Measurements from ENCODE around the gene TMEM63B.

Gene TMEM63B

DNA sequence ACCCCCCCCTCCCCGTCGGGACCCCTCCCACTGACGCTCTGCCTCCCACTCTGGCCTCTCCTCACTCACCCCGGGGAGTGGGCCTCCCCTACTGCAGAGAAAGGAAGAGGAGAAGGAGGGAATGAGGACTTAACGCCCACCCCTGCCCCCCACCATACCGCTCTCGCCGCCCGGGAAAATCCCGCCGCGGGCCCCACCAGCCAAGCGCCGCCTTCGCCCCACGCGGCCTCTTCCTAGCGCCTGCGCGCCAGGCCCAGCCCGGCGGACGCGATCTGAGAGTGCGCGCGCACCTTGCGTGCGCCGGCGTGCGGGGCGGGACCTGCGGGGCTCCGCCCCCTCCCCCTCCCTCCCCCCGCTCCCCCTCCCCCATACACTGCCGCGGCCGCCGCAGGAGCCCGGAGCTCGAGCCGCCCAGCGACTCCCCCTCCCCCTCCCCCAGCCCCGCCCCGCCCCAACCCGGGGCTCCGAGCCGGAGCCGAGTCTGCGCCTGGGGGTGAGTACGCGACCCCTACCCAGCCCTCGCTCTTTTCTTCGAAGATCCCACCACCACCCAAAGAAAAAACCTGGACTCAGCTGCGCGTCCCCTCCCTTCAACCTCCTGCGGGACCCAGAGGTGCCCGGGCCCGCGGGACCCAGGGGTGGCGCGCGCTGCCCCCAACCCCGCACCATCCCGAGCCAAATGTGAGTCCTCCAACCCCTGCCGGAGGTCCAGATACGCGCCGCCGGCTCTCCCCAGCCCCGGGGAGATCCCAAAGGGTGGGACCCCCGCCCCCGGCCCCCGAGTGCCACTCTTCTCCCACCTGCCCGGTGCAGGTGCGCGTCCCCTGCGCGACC, at the start of gene TMEM63B, which contains the start of gene MRPL14:
TMEM63B (plus strand) TSS at position 369 of the 834 bp plus-strand sequence. CDS start 7,031 bp downstream, outside the sequence.
MRPL14 (minus strand) TSS at position 267 of the 834 bp plus-strand sequence. CDS start 10,841 bp downstream, outside the sequence.
- in situ Hi-C loops (cut with MboI; ENCODE audit: low sequenced_read_pairs, unreplicated experiment): no loop called here
- DNase-seq (ENCODE audit: low spot score): peak; percentile 99
- TF ChIP-seq, protein P1, sequence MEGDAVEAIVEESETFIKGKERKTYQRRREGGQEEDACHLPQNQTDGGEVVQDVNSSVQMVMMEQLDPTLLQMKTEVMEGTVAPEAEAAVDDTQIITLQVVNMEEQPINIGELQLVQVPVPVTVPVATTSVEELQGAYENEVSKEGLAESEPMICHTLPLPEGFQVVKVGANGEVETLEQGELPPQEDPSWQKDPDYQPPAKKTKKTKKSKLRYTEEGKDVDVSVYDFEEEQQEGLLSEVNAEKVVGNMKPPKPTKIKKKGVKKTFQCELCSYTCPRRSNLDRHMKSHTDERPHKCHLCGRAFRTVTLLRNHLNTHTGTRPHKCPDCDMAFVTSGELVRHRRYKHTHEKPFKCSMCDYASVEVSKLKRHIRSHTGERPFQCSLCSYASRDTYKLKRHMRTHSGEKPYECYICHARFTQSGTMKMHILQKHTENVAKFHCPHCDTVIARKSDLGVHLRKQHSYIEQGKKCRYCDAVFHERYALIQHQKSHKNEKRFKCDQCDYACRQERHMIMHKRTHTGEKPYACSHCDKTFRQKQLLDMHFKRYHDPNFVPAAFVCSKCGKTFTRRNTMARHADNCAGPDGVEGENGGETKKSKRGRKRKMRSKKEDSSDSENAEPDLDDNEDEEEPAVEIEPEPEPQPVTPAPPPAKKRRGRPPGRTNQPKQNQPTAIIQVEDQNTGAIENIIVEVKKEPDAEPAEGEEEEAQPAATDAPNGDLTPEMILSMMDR (IDR thresholded peaks at IDR 0.05; ENCODE audit: borderline replicate concordance, control extremely low read depth, extremely low read depth, insufficient read depth, missing control alignments): no peak

DNA sequence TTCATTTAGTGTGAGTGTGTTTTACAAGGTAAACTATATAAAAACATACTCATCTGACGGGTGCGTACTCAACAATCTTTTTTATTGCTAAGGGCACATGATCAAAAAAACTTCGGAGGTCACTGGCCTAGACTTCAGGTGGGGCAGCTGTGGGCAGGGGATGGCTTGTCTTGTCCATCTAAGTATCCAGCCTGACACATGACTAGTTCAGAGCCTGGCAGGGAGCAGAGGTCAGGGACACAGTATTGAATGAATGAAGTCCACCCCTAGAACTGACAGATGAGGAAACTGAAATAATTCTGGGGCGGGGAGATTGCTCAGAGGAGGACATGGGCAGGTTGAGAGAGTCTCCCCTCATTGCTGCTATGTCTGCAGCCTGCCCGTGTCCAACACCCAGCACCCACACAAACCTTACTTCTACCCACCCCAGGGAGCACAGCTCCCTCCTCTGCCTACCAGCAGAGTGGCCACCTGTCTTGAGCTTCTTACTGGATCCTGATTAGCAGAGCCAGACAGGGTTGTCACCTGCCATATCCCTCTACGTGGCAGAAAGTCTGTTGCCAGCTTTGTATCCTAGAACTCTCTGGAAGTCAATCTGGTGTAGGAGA, 49.0 kb upstream of the TMEM63B start:
- TF ChIP-seq, protein P1 (IDR thresholded peaks at IDR 0.05; ENCODE audit: borderline replicate concordance, control extremely low read depth, extremely low read depth, insufficient read depth, missing control alignments): no peak
- no peak for DNase-seq (ENCODE audit: low spot score)
- in situ Hi-C loops (cut with MboI; ENCODE audit: low sequenced_read_pairs, unreplicated experiment): no loop called here

DNA sequence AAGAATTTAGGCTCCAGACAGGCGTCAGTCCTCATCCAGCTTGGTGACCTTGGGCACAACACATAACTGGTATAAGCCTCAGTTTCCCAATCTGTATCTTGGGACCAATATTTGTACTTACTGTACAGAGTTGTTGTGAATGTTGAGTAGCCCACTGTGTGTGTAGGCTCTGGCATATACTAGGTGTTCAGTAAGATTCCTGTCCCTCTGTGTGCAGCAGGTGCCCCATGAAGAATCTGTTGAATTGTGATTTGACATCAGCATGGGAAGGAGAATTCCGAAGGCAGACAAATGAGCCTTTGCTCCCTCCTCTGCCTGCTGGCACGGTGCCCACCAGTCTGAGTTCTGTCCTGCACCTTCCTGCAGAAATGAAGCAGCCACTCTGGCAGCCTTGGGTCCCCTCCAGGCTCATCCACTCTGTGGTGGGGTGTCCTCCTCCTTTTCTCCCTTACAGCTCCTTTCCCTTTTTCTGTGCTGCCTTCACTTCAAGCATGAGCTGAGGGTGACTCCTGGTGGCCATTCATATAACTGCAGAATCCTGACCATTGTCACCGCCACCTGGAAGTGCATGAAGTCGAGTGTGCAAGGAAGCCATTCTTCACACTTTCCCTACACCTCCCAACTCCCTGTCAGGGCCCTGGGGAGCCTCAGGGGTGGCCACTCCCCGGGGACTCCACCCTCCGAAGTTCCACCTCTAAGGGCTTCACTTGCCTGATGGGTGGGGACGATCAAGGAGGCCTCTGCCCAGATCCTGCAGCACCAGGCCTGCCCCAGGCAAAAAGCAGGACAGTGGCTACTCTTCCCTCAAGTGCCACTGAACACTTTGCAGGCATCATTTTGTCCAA, 48.3 kb upstream of the TMEM63B start:
- TF ChIP-seq, protein P1 (IDR thresholded peaks at IDR 0.05; ENCODE audit: borderline replicate concordance, control extremely low read depth, extremely low read depth, insufficient read depth, missing control alignments): peak; percentile 91
- peak; percentile 78 for DNase-seq (ENCODE audit: low spot score)
- in situ Hi-C loops (cut with MboI; ENCODE audit: low sequenced_read_pairs, unreplicated experiment): no loop called here

DNA sequence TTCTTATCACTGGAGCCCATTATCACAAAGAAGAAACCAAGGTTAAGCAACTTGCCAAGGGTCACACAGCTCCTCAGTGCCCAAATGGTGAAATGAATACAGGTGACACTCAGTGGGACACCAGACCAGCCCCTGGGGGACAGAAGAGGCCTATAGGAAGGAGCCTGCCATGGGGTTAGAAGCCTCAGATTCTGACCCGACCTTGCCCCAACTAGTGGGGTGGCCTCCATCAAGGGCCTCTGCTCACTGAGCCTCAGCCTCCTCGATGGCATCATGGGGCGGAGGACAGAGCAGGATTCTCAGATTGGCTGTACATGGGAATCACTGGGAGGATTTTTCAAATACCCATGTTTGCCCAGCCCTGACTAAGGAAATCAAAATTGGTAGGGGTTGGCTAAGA, 47.7 kb upstream of the TMEM63B start:
- TF ChIP-seq, protein P1 (IDR thresholded peaks at IDR 0.05; ENCODE audit: borderline replicate concordance, control extremely low read depth, extremely low read depth, insufficient read depth, missing control alignments): no peak
- in situ Hi-C loops (cut with MboI; ENCODE audit: low sequenced_read_pairs, unreplicated experiment): no loop called here
- DNase-seq (ENCODE audit: low spot score): no peak

DNA sequence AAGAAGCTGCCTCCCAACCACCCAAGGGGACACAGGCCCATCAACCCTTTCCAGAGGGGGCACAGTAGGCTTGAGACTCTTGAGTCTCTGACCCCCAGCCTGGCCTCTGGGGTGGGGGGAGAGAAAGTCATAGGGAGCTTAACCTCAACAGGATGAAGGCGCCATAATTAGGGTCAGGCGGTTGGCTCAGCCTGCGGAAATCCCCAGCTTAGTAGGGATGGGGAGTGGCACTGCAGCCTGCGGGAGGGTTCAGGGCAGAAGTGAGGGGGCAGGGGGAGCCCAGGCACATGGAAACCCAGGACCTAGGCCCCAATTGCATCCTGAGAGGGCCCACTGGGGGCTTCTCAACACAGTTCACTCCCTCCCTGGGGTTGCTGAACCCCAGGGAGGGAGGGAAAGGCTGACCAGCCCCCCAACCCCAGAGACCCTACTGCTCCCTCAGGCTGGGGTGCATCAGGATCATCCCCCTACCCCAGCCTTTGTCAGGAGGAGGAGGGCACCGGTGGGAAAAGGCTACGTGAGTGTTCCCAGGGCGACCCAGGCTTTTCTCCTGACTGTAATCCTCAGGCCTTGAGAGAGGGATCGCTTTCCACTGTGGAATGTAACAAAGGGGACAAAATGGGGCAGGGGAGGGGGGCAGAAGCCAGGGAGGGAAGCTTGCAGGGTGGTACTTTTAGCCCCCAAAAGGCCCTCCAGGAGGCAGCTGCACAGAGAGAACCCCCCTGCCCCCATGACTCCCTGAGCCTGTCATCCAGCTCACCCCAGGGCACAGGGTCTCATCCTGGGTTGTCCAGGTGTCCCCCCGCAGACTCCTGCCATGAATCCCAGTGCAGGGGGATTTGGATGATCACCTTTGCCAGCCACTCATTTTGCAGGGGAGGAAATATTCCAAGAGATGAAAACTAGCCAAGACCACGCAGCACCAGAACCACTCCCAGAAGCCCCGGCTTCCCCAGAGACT, 46.5 kb upstream of the TMEM63B start:
- in situ Hi-C loops (cut with MboI; ENCODE audit: low sequenced_read_pairs, unreplicated experiment): no loop called here
- TF ChIP-seq, protein P1 (IDR thresholded peaks at IDR 0.05; ENCODE audit: borderline replicate concordance, control extremely low read depth, extremely low read depth, insufficient read depth, missing control alignments): no peak
- no peak for DNase-seq (ENCODE audit: low spot score)
